SK-N-MC (cell line): Measurements from ENCODE around the gene FHIT.

Experiments
- EZH2 ChIP-seq: fragments of 200-600 bp; sonication (generic); IDR thresholded peaks from one replicate; pipeline ENCODE4 v1.6.1; 2017; ENCODE audit warnings: antibody characterized with exemption
- FOXP2 ChIP-seq: optimal IDR thresholded peaks from 2 replicates; pipeline ENCODE3; 2011; ENCODE audit warnings: mild to moderate bottlenecking, moderate library complexity; ENCODE audit not compliant: insufficient read depth; ENCODE audit errors: extremely low read length, control extremely low read depth
- POLR2AphosphoS5 ChIP-seq: IDR thresholded peaks from 2 replicates; pipeline ENCODE4 v1.6.1; 2012; ENCODE audit warnings: mild to moderate bottlenecking, low read depth, low read length, borderline replicate concordance

DNA sequence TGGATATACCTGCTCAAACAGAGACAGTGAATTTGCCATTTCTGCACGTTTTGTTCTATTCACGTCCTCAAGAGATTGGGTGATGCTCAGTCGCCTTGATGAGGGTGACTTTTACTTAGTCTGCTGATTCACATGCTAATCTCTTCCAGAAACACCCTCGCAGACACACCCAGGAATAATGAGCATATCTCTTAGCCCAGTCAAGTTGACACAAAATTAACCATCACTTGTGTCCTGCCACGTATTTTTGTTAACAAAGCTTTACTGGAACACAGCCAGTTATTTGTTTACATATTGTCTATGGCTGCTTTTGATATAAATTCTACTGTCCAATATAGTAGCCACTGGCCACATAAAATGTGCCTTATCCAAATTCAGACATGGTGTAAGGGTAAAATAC, 218.3 kb downstream of the FHIT start:
- TF ChIP-seq POLR2AphosphoS5 = no peak
- no peak for TF ChIP-seq FOXP2
- no peak for TF ChIP-seq EZH2
